K562 (cell line): ENCODE data around the gene CLASP2. TPM values are rescaled to one million over a fixed set of nuclear protein-coding genes. Genes with fewer than 3 reads are reported as not detected.
A peak's percentile ranks its signal among the peaks of the same experiment; 100 is the strongest.

Source experiments
- DPF2 ChIP-seq: fragments of 450-650 bp; IDR thresholded peaks from 2 replicates; pipeline ENCODE4 v1.6.1; 2016
- FOXP1 ChIP-seq: sonication (generic); formaldehyde crosslinking; IDR thresholded peaks from 2 replicates; pipeline ENCODE4 v1.8.0; 2022; ENCODE audit warnings: mild to moderate bottlenecking, missing genetic modification reagents
- MTF1 ChIP-seq: fragments of 250-450 bp; sonication (Bioruptor Pico); IDR thresholded peaks from 2 replicates; pipeline ENCODE4 v1.9.0; 2021; ENCODE audit warnings: moderate library complexity, mild to moderate bottlenecking, inconsistent platforms, borderline replicate concordance
- NCOR1 ChIP-seq: fragments of 450-650 bp; IDR thresholded peaks from 2 replicates; pipeline ENCODE4 v1.6.1; 2016; ENCODE audit warnings: mild to moderate bottlenecking, moderate library complexity
- NELFE ChIP-seq: IDR thresholded peaks from 2 replicates; pipeline ENCODE4 v1.6.1; 2011; ENCODE audit warnings: mild to moderate bottlenecking; ENCODE audit not compliant: insufficient read depth, insufficient read length
- RHOXF2B ChIP-seq: fragments of 250-450 bp; sonication (Bioruptor Pico); conservative IDR thresholded peaks from 2 replicates; pipeline ENCODE4 v1.5.1; 2021
- TAL1 ChIP-seq: fragments of 450-650 bp; IDR thresholded peaks from 2 replicates; pipeline ENCODE4 v1.6.1; 2016; ENCODE audit warnings: mild to moderate bottlenecking
- TCF3 ChIP-seq: sonication (generic); formaldehyde crosslinking; IDR thresholded peaks from 2 replicates; pipeline ENCODE4 v1.4.0; 2020; ENCODE audit warnings: mild to moderate bottlenecking, missing genetic modification reagents
- TRIM24 ChIP-seq, 2 experiments: fragments of 450-650 bp; IDR thresholded peaks; 2 replicates each; pipeline ENCODE4 v1.6.1; 2016
- ZNF444 ChIP-seq: fragments of 250-450 bp; sonication (Bioruptor Pico); IDR thresholded peaks from 2 replicates; pipeline ENCODE4 v1.4.0; 2020; ENCODE audit warnings: mild to moderate bottlenecking, moderate library complexity
- polyA plus RNA-seq, 8 experiments: library from polyadenylated mRNA; depleted of rRNA in 4 of 8; stranded (reverse) in 5 of 8; unstranded in 3 of 8; fragments of >200 nt; fragmentation: Nextera tagmentation in 2 of 8; fragmentation: Illumina TruSeq in 1 of 8; extraction: Ambion mirVana in 2 of 8; extraction: Trizol in 1 of 8; gene quantifications; 2 replicates each; pipeline versions ENCODE4 v1.2.1 to v1.2.3, GENCODE V29; 2011 to 2014; ENCODE audit warnings: inconsistent platforms in 1 of 8, missing spikeins in 1 of 8
- total RNA-seq, 7 experiments: library from RNA; depleted of rRNA in 6 of 7; stranded (reverse); fragments of >200 nt in 6 of 7; fragmentation: Illumina TruSeq in 2 of 7; extraction: Trizol in 2 of 7; gene quantifications; 2 replicates each; pipeline versions ENCODE4 v1.2.1 to v1.2.3, GENCODE V29; 2011 to 2021; ENCODE audit warnings: low replicate concordance in 1 of 7
- TF ChIP-seq, protein P1 (sequence below): sonication (generic); formaldehyde crosslinking; IDR thresholded peaks from 2 replicates; pipeline ENCODE4 v1.8.1; 2023; ENCODE audit warnings: missing genetic modification reagents, mild to moderate bottlenecking, borderline replicate concordance
- TF ChIP-seq, protein P2 (sequence below): fragments of 250-450 bp; sonication (Bioruptor Pico); IDR thresholded peaks from 2 replicates; pipeline ENCODE4 v1.8.0; 2022; ENCODE audit warnings: inconsistent platforms
- TF ChIP-seq, protein P3 (sequence below): fragments of 250-450 bp; sonication (Bioruptor Pico); IDR thresholded peaks from 2 replicates; pipeline ENCODE4 v1.5.0; 2020; ENCODE audit warnings: mild to moderate bottlenecking
- TF ChIP-seq, protein P4 (sequence below): fragments of 200-800 bp; sonication (Bioruptor generic); IDR thresholded peaks from 2 replicates; pipeline ENCODE4 v1.6.1; 2017; ENCODE audit warnings: missing genetic modification characterization, missing compliant biosample characterization

CLASP2 gene
- total and polyA plus RNA-seq, 9 of the 15 experiments (the other 6 are each of a cell fraction or from before 2014, with no cell fraction given) = 13.5 to 107 (median 71.8) TPM

DNA sequence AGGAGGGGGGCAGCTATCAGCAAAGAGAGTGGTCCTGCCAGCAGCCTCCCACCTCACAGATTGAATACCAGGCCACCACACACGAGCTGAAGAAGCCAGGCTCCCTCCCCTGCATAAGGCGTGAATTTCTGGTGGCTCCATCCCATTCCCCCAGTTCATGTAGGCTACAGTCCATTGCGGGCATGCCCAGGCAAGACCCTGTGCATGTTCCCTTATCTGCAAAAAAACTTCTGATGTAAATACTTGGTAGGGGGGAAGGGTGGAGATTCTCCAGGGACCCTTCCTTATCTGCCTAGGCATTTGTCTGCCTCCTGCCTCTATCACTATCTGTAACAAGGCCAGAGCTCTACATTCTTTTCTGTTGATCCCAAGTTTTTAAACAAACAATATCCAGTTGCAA, 250.3 kb downstream of the CLASP2 start (continued):
- TF ChIP-seq, protein P1, sequence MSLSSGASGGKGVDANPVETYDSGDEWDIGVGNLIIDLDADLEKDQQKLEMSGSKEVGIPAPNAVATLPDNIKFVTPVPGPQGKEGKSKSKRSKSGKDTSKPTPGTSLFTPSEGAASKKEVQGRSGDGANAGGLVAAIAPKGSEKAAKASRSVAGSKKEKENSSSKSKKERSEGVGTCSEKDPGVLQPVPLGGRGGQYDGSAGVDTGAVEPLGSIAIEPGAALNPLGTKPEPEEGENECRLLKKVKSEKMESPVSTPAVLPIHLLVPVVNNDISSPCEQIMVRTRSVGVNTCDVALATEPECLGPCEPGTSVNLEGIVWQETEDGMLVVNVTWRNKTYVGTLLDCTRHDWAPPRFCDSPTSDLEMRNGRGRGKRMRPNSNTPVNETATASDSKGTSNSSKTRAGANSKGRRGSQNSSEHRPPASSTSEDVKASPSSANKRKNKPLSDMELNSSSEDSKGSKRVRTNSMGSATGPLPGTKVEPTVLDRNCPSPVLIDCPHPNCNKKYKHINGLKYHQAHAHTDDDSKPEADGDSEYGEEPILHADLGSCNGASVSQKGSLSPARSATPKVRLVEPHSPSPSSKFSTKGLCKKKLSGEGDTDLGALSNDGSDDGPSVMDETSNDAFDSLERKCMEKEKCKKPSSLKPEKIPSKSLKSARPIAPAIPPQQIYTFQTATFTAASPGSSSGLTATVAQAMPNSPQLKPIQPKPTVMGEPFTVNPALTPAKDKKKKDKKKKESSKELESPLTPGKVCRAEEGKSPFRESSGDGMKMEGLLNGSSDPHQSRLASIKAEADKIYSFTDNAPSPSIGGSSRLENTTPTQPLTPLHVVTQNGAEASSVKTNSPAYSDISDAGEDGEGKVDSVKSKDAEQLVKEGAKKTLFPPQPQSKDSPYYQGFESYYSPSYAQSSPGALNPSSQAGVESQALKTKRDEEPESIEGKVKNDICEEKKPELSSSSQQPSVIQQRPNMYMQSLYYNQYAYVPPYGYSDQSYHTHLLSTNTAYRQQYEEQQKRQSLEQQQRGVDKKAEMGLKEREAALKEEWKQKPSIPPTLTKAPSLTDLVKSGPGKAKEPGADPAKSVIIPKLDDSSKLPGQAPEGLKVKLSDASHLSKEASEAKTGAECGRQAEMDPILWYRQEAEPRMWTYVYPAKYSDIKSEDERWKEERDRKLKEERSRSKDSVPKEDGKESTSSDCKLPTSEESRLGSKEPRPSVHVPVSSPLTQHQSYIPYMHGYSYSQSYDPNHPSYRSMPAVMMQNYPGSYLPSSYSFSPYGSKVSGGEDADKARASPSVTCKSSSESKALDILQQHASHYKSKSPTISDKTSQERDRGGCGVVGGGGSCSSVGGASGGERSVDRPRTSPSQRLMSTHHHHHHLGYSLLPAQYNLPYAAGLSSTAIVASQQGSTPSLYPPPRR (CRISPR knock-in tag) = no peak
- TF ChIP-seq TCF3 (CRISPR knock-in tag) (peak; percentile 41; the same call in 1 of the 2 replicates), NCOR1 (peak; percentile 30; the same call in 1 of the 2 replicates), MTF1 (CRISPR knock-in tag) (no peak), TRIM24 (IDR thresholded peaks at IDR 0.05) (peak; percentile 32 to 43; a peak in 2 of 4 replicates), TAL1 (peak; percentile 30; the same call in 1 of the 2 replicates), NELFE (no peak), ZNF444 (CRISPR knock-in tag) (no peak), DPF2 (no peak), RHOXF2B (CRISPR knock-in tag) (no peak), FOXP1 (CRISPR knock-in tag) (no peak)
- TF ChIP-seq, protein P2, sequence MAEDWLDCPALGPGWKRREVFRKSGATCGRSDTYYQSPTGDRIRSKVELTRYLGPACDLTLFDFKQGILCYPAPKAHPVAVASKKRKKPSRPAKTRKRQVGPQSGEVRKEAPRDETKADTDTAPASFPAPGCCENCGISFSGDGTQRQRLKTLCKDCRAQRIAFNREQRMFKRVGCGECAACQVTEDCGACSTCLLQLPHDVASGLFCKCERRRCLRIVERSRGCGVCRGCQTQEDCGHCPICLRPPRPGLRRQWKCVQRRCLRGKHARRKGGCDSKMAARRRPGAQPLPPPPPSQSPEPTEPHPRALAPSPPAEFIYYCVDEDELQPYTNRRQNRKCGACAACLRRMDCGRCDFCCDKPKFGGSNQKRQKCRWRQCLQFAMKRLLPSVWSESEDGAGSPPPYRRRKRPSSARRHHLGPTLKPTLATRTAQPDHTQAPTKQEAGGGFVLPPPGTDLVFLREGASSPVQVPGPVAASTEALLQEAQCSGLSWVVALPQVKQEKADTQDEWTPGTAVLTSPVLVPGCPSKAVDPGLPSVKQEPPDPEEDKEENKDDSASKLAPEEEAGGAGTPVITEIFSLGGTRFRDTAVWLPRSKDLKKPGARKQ (CRISPR knock-in tag) = no peak
- TF ChIP-seq, protein P3, sequence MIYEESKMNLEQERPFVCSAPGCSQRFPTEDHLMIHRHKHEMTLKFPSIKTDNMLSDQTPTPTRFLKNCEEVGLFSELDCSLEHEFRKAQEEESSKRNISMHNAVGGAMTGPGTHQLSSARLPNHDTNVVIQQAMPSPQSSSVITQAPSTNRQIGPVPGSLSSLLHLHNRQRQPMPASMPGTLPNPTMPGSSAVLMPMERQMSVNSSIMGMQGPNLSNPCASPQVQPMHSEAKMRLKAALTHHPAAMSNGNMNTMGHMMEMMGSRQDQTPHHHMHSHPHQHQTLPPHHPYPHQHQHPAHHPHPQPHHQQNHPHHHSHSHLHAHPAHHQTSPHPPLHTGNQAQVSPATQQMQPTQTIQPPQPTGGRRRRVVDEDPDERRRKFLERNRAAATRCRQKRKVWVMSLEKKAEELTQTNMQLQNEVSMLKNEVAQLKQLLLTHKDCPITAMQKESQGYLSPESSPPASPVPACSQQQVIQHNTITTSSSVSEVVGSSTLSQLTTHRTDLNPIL (CRISPR knock-in tag) = no peak
- TF ChIP-seq, protein P4, sequence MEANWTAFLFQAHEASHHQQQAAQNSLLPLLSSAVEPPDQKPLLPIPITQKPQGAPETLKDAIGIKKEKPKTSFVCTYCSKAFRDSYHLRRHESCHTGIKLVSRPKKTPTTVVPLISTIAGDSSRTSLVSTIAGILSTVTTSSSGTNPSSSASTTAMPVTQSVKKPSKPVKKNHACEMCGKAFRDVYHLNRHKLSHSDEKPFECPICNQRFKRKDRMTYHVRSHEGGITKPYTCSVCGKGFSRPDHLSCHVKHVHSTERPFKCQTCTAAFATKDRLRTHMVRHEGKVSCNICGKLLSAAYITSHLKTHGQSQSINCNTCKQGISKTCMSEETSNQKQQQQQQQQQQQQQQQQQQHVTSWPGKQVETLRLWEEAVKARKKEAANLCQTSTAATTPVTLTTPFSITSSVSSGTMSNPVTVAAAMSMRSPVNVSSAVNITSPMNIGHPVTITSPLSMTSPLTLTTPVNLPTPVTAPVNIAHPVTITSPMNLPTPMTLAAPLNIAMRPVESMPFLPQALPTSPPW (CRISPR knock-in tag) = no peak
